Skin of body (tissue), 2 donors: Measurements from ENCODE around the gene ARHGEF40. TPM values are rescaled to one million over a fixed set of nuclear protein-coding genes. Genes with fewer than 3 reads are reported as not detected.
A peak's percentile ranks its signal among the peaks of the same experiment; 100 is the strongest.

ENCODE experiments used
- DNase-seq: peaks from one replicate; lab custom pipeline; 2025; lab: John Stamatoyannopoulos, UW
- total RNA-seq: library from RNA; depleted of rRNA; stranded (reverse); fragments of >200 nt; gene quantifications from one replicate; pipeline ENCODE4 v1.2.3, GENCODE V29; 2014

The ARHGEF40 gene
- total RNA-seq, 1 donor from 2014 or later = 37.2 TPM

- DNase-seq = no peak
Measured at GRCh38 chr14:21081521-21082142, 11.5 kb downstream of the ARHGEF40 start.

- no peak for DNase-seq
Measured at GRCh38 chr14:21083565-21084325, 13.6 kb downstream of the ARHGEF40 start.

- DNase-seq = no peak
Measured at GRCh38 chr14:21084396-21084795, 14.3 kb downstream of the ARHGEF40 start.

- no peak for DNase-seq
Measured at GRCh38 chr14:21084998-21085853, 15.1 kb downstream of the ARHGEF40 start.

- DNase-seq = no peak
Measured at GRCh38 chr14:21086908-21087293, 16.8 kb downstream of the ARHGEF40 start.

- DNase-seq = peak; percentile 67
Measured at GRCh38 chr14:21087294-21088091, 17.4 kb downstream of the ARHGEF40 start.

GRCh38 chr14:21088687-21089086 is 18.6 kb downstream of the ARHGEF40 start:
- DNase-seq = no peak

- DNase-seq = no peak
Measured at GRCh38 chr14:21089271-21089670, 19.2 kb downstream of the ARHGEF40 start.

- no peak for DNase-seq
Measured at GRCh38 chr14:21089877-21090193, 19.7 kb downstream of the ARHGEF40 start.

- DNase-seq = no peak
Measured at GRCh38 chr14:21090194-21090939, 20.3 kb downstream of the ARHGEF40 start.

GRCh38 chr14:21090940-21091663 is 21.0 kb downstream of the ARHGEF40 start:
- no peak for DNase-seq

GRCh38 chr14:21091821-21092272 is 21.7 kb downstream of the ARHGEF40 start:
- no peak for DNase-seq

- peak; percentile 66 for DNase-seq
Measured at GRCh38 chr14:21092273-21093011, 22.3 kb downstream of the ARHGEF40 start.

GRCh38 chr14:21093018-21093417 is 22.9 kb downstream of the ARHGEF40 start:
- DNase-seq = no peak

GRCh38 chr14:21093769-21094681 is 23.9 kb downstream of the ARHGEF40 start:
- no peak for DNase-seq

- DNase-seq = no peak
Measured at GRCh38 chr14:21095430-21096205, 25.5 kb downstream of the ARHGEF40 start.

GRCh38 chr14:21096438-21096837 is 26.3 kb downstream of the ARHGEF40 start:
- DNase-seq = no peak
